WTC11 (cell line): ENCODE data around the gene ADPGK. TPM values are rescaled to one million over a fixed set of nuclear protein-coding genes. Genes with fewer than 3 reads are reported as not detected.

Experiments
- ATAC-seq: fragments of 200-7000 bp; cut with Tn5 transposase; 2 replicates; pipeline ENCODE4 v1.10.0; 2021; ENCODE audit warnings: mild to moderate bottlenecking, moderate library complexity
- CTCF ChIA-PET: fragments of 300-600 bp; sonication (Branson Sonifier 250); formaldehyde crosslinking; loops from one replicate; lab custom pipeline; 2021; ENCODE audit warnings: antibody characterized with exemption; lab: Charles Lee
- POLR2A ChIA-PET: fragments of 350-600 bp; sonication (Branson Sonifier 250); formaldehyde crosslinking; loops from one replicate; lab custom pipeline; 2021; ENCODE audit warnings: antibody characterized with exemption; lab: Charles Lee
- DNase-seq: peaks from one replicate; pipeline ENCODE4 v3.0.0; 2021; ENCODE audit warnings: low spot score
- H3K27ac Mint-ChIP-seq: 2 replicates; pipeline ENCODE4 v1.8.0; 2021; ENCODE audit warnings: mixed read lengths
- H3K27me3 Mint-ChIP-seq: 2 replicates; pipeline ENCODE4 v1.8.0; 2021; ENCODE audit warnings: low read depth, mild to moderate bottlenecking, moderate library complexity, mixed read lengths
- H3K36me3 Mint-ChIP-seq: 2 replicates; pipeline ENCODE4 v1.8.0; 2021; ENCODE audit warnings: mixed read lengths
- H3K4me1 Mint-ChIP-seq: 2 replicates; pipeline ENCODE4 v1.8.0; 2022; ENCODE audit warnings: mixed read lengths
- H3K4me3 Mint-ChIP-seq: 2 replicates; pipeline ENCODE4 v1.8.0; 2021; ENCODE audit warnings: mild to moderate bottlenecking, moderate library complexity, mixed read lengths
- H3K9me3 Mint-ChIP-seq: 2 replicates; pipeline ENCODE4 v1.8.0; 2021; ENCODE audit warnings: mixed read lengths
- CREM ChIP-seq: sonication (generic); formaldehyde crosslinking; IDR thresholded peaks from 2 replicates; pipeline ENCODE4 v1.8.1; 2022; ENCODE audit warnings: mild to moderate bottlenecking, missing genetic modification reagents, moderate library complexity
- EMX1 ChIP-seq: fragments of 250-450 bp; sonication (Bioruptor Pico); IDR thresholded peaks from 2 replicates; pipeline ENCODE4 v1.8.0; 2021; ENCODE audit warnings: mild to moderate bottlenecking
- MAX ChIP-seq: sonication (generic); formaldehyde crosslinking; IDR thresholded peaks from 2 replicates; pipeline ENCODE4 v1.8.0; 2022; ENCODE audit warnings: mild to moderate bottlenecking, missing genetic modification reagents
- MYBL2 ChIP-seq: sonication (generic); formaldehyde crosslinking; IDR thresholded peaks from 2 replicates; pipeline ENCODE4 v1.8.1; 2023; ENCODE audit warnings: mild to moderate bottlenecking, moderate library complexity, missing genetic modification reagents
- NFYB ChIP-seq: sonication (generic); formaldehyde crosslinking; conservative IDR thresholded peaks from 2 replicates; pipeline ENCODE4 v1.8.0; 2022; ENCODE audit warnings: low read depth, missing genetic modification reagents
- NR1H2 ChIP-seq: sonication (generic); formaldehyde crosslinking; IDR thresholded peaks from 2 replicates; pipeline ENCODE4 v1.9.0; 2021; ENCODE audit warnings: mild to moderate bottlenecking, moderate library complexity, missing genetic modification reagents
- PRDM15 ChIP-seq: sonication (generic); formaldehyde crosslinking; IDR thresholded peaks from 2 replicates; pipeline ENCODE4 v1.8.0; 2022; ENCODE audit warnings: missing genetic modification reagents
- TP53 ChIP-seq: sonication (generic); formaldehyde crosslinking; IDR thresholded peaks from 2 replicates; pipeline ENCODE4 v1.8.1; 2023; ENCODE audit warnings: mild to moderate bottlenecking, missing genetic modification reagents
- ZNF232 ChIP-seq: sonication (generic); formaldehyde crosslinking; IDR thresholded peaks from 2 replicates; pipeline ENCODE4 v1.8.0; 2022; ENCODE audit warnings: mild to moderate bottlenecking, missing genetic modification reagents
- ZNF317 ChIP-seq: sonication (generic); formaldehyde crosslinking; IDR thresholded peaks from 2 replicates; pipeline ENCODE4 v1.8.1; 2023; ENCODE audit warnings: low read depth, mild to moderate bottlenecking, moderate library complexity, missing genetic modification reagents, borderline replicate concordance
- ZNF396 ChIP-seq: fragments of 250-450 bp; sonication (Bioruptor Pico); IDR thresholded peaks from 2 replicates; pipeline ENCODE4 v1.8.0; 2021; ENCODE audit warnings: mild to moderate bottlenecking, moderate library complexity, borderline replicate concordance
- ZNF671 ChIP-seq: fragments of 250-450 bp; sonication (Bioruptor Pico); IDR thresholded peaks from 2 replicates; pipeline ENCODE4 v1.8.0; 2021; ENCODE audit warnings: mild to moderate bottlenecking
- total RNA-seq: library from RNA; stranded (reverse); gene quantifications from 3 replicates; pipeline ENCODE4 v1.2.3, GENCODE V29; 2021
- TF ChIP-seq, protein P1 (sequence below): sonication (generic); formaldehyde crosslinking; IDR thresholded peaks from 2 replicates; pipeline ENCODE4 v1.8.0; 2023; ENCODE audit warnings: mild to moderate bottlenecking, missing genetic modification reagents
- TF ChIP-seq, protein P2 (sequence below): sonication (generic); formaldehyde crosslinking; IDR thresholded peaks from 2 replicates; pipeline ENCODE4 v1.8.1; 2023; ENCODE audit warnings: mild to moderate bottlenecking, missing genetic modification reagents, borderline replicate concordance
- TF ChIP-seq, protein P3 (sequence below): fragments of 250-450 bp; sonication (Bioruptor Pico); IDR thresholded peaks from 2 replicates; pipeline ENCODE4 v1.8.0; 2021; ENCODE audit warnings: mild to moderate bottlenecking

The ADPGK gene
- total RNA-seq, 1 experiment from 2014 or later: 37.9 TPM

- TF ChIP-seq, protein P1, sequence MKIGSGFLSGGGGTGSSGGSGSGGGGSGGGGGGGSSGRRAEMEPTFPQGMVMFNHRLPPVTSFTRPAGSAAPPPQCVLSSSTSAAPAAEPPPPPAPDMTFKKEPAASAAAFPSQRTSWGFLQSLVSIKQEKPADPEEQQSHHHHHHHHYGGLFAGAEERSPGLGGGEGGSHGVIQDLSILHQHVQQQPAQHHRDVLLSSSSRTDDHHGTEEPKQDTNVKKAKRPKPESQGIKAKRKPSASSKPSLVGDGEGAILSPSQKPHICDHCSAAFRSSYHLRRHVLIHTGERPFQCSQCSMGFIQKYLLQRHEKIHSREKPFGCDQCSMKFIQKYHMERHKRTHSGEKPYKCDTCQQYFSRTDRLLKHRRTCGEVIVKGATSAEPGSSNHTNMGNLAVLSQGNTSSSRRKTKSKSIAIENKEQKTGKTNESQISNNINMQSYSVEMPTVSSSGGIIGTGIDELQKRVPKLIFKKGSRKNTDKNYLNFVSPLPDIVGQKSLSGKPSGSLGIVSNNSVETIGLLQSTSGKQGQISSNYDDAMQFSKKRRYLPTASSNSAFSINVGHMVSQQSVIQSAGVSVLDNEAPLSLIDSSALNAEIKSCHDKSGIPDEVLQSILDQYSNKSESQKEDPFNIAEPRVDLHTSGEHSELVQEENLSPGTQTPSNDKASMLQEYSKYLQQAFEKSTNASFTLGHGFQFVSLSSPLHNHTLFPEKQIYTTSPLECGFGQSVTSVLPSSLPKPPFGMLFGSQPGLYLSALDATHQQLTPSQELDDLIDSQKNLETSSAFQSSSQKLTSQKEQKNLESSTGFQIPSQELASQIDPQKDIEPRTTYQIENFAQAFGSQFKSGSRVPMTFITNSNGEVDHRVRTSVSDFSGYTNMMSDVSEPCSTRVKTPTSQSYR: no peak
- TF ChIP-seq, protein P2, sequence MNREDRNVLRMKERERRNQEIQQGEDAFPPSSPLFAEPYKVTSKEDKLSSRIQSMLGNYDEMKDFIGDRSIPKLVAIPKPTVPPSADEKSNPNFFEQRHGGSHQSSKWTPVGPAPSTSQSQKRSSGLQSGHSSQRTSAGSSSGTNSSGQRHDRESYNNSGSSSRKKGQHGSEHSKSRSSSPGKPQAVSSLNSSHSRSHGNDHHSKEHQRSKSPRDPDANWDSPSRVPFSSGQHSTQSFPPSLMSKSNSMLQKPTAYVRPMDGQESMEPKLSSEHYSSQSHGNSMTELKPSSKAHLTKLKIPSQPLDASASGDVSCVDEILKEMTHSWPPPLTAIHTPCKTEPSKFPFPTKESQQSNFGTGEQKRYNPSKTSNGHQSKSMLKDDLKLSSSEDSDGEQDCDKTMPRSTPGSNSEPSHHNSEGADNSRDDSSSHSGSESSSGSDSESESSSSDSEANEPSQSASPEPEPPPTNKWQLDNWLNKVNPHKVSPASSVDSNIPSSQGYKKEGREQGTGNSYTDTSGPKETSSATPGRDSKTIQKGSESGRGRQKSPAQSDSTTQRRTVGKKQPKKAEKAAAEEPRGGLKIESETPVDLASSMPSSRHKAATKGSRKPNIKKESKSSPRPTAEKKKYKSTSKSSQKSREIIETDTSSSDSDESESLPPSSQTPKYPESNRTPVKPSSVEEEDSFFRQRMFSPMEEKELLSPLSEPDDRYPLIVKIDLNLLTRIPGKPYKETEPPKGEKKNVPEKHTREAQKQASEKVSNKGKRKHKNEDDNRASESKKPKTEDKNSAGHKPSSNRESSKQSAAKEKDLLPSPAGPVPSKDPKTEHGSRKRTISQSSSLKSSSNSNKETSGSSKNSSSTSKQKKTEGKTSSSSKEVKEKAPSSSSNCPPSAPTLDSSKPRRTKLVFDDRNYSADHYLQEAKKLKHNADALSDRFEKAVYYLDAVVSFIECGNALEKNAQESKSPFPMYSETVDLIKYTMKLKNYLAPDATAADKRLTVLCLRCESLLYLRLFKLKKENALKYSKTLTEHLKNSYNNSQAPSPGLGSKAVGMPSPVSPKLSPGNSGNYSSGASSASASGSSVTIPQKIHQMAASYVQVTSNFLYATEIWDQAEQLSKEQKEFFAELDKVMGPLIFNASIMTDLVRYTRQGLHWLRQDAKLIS (CRISPR knock-in tag): no peak
- TF ChIP-seq NFYB (CRISPR knock-in tag) (no peak), ZNF396 (CRISPR knock-in tag) (no peak), PRDM15 (no peak), NR1H2 (no peak)
- TF ChIP-seq, all 79 proteins: peak for 0
Measured at GRCh38 chr15:72825829-72826228, 42.3 kb upstream of the ADPGK start (continued).

DNA sequence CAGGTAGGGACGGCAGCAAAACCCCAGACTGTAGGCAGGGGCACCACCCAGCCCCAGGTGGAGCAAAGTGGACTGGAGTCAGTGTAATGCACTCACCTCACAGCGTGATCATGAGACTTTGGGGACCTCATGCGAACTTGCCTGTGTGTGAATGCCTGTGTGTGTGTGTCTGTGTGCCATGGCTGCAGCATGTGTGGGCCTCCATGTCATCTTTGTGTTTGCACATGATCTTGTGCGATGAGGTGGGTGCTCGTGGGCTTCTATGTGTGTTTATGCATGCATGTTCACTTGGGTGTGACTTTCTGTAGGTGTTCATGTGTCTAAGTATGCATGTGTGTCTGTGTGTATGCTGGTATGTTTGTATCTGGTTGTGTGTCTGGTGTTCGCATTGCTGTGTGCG lies 41.2 kb upstream of the ADPGK start:
- TF ChIP-seq MAX (CRISPR knock-in tag): no peak
- no peak for TF ChIP-seq ZNF232 (CRISPR knock-in tag)
- TF ChIP-seq EMX1 (CRISPR knock-in tag): no peak
- no peak for TF ChIP-seq TP53 (CRISPR knock-in tag)
- TF ChIP-seq, protein P3, sequence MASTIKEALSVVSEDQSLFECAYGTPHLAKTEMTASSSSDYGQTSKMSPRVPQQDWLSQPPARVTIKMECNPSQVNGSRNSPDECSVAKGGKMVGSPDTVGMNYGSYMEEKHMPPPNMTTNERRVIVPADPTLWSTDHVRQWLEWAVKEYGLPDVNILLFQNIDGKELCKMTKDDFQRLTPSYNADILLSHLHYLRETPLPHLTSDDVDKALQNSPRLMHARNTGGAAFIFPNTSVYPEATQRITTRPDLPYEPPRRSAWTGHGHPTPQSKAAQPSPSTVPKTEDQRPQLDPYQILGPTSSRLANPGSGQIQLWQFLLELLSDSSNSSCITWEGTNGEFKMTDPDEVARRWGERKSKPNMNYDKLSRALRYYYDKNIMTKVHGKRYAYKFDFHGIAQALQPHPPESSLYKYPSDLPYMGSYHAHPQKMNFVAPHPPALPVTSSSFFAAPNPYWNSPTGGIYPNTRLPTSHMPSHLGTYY: no peak
- TF ChIP-seq MYBL2 (CRISPR knock-in tag): no peak
- no peak for TF ChIP-seq ZNF317
- no peak for TF ChIP-seq ZNF671 (CRISPR knock-in tag)
- no peak for TF ChIP-seq CREM (CRISPR knock-in tag)
- no peak overlapping the region for H3K4me3 Mint-ChIP-seq
- H3K9me3 Mint-ChIP-seq: peaks cover 10% of the 10 kb centered on the region
- CTCF ChIA-PET: no interaction called here
- ATAC-seq: no peak
- POLR2A ChIA-PET: no interaction called here
- H3K27me3 Mint-ChIP-seq: peaks cover 3% of the 10 kb centered on the region
- H3K4me1 Mint-ChIP-seq: peaks cover 21% of the 10 kb centered on the region
- no peak for DNase-seq
- H3K36me3 Mint-ChIP-seq: no peaks in the 10 kb centered on the region
- H3K27ac Mint-ChIP-seq: no peak overlapping the region
